Adipocyte (in vitro differentiated cells): ENCODE results near the gene CCDC171.
"Not testable (repeated sequence)": the region's sequence is repeated elsewhere in the genome, so short reads cannot be mapped to it uniquely, and the experiment has no call there.

Source experiments
- DNase-seq: peaks from one replicate; pipeline ENCODE4 v3.0.0-alpha.2; 2015; ENCODE audit warnings: low read depth
- H3K27me3 ChIP-seq: replicated peaks from 2 replicates; pipeline ENCODE4 v1.7.0; 2013; ENCODE audit warnings: mild to moderate bottlenecking, low read length, moderate library complexity; ENCODE audit not compliant: control insufficient read depth, insufficient read depth
- H3K36me3 ChIP-seq: 2 replicates; pipeline ENCODE4 v1.7.0; 2013; ENCODE audit warnings: low read length, mild to moderate bottlenecking, moderate library complexity; ENCODE audit not compliant: control insufficient read depth, insufficient read depth, severe bottlenecking
- H3K4me1 ChIP-seq: 2 replicates; pipeline ENCODE4 v1.7.0; 2013; ENCODE audit warnings: mild to moderate bottlenecking, low read length, moderate library complexity; ENCODE audit not compliant: control insufficient read depth, insufficient read depth
- H3K4me3 ChIP-seq: 2 replicates; pipeline ENCODE4 v1.7.0; 2013; ENCODE audit warnings: mild to moderate bottlenecking, low read length, moderate library complexity
- H3K9ac ChIP-seq: 2 replicates; pipeline ENCODE4 v1.7.0; 2013; ENCODE audit warnings: mild to moderate bottlenecking, low read length, moderate library complexity
- H3K9me3 ChIP-seq: 2 replicates; pipeline ENCODE4 v1.7.0; 2013; ENCODE audit warnings: mild to moderate bottlenecking, low read length, moderate library complexity; ENCODE audit not compliant: control insufficient read depth

Gene CCDC171

DNA sequence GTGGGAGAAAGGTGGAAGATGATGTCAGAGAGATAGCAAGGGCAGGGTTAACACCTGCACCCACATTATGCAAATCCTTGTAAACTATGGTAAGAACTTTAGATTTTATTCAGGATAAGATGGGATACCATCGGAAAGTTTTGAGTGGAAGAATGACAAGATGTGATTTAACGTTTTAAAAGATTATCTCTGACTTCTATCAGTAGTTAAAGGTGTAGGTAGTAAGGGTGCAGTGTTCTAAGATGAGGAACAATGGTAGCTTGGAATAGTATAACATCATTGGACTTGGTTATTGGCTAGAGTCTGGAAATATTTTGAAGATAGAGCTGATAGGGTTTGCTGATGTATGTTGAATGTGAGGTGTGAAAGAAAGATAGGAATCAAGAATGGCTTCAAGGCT lies 211.3 kb downstream of the CCDC171 start:
- Histone ChIP-seq H3K4me3 (no peak overlapping the region), H3K36me3 (no peaks in the 10 kb centered on the region), H3K9ac (no peak overlapping the region), H3K4me1 (no peaks in the 10 kb centered on the region), H3K9me3 (no peaks in the 10 kb centered on the region), H3K27me3 (no peaks in the 10 kb centered on the region)
- no peak for DNase-seq

GRCh38 chr9:15769547-15769946 lies 216.7 kb downstream of the CCDC171 start:
- H3K27me3 ChIP-seq: no peaks in the 10 kb centered on the region

DNA sequence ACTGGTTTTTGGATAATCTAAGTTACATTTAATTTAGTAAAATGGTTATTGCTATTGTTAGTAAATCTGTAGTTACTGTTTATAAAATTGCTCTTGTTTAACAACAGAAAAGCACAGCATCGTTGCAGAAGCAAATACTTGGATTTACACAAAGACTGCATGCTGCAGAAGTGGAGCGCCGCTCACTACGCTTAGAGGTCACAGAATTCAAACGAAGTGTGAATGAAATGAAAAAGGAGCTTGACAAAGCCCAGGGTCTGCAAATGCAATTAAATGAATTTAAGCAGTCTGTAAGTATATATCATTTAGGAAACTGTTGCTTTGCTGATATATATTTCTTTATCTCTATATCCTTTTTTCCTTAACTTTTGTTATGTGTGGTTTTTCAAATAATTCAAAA lies 226.0 kb downstream of the CCDC171 start:
- H3K9me3 ChIP-seq: no peaks in the 10 kb centered on the region
- DNase-seq: no peak
- H3K9ac ChIP-seq: no peak overlapping the region
- H3K36me3 ChIP-seq: no peaks in the 10 kb centered on the region
- H3K4me1 ChIP-seq: no peaks in the 10 kb centered on the region
- no peaks in the 10 kb centered on the region for H3K27me3 ChIP-seq
- H3K4me3 ChIP-seq: no peak overlapping the region

More at GRCh38 chr9:15769547-15769946, 216.7 kb downstream of the CCDC171 start:
- H3K4me1 ChIP-seq: no peaks in the 10 kb centered on the region
- H3K9me3 ChIP-seq: no peaks in the 10 kb centered on the region
- DNase-seq: no peak
- no peaks in the 10 kb centered on the region for H3K36me3 ChIP-seq
- no peak overlapping the region for H3K9ac ChIP-seq
- no peak overlapping the region for H3K4me3 ChIP-seq

GRCh38 chr9:15782106-15782505 lies 229.3 kb downstream of the CCDC171 start:
- no peak overlapping the region for H3K9ac ChIP-seq
- no peaks in the 10 kb centered on the region for H3K27me3 ChIP-seq
- H3K9me3 ChIP-seq: no peaks in the 10 kb centered on the region
- DNase-seq: no peak
- no peaks in the 10 kb centered on the region for H3K4me1 ChIP-seq
- H3K4me3 ChIP-seq: no peak overlapping the region
- H3K36me3 ChIP-seq: no peaks in the 10 kb centered on the region

GRCh38 chr9:15785584-15785983 lies 232.7 kb downstream of the CCDC171 start:
- DNase-seq: no peak
- no peak overlapping the region for H3K9ac ChIP-seq
- H3K4me1 ChIP-seq: no peaks in the 10 kb centered on the region
- no peaks in the 10 kb centered on the region for H3K27me3 ChIP-seq
- no peaks in the 10 kb centered on the region for H3K36me3 ChIP-seq
- no peaks in the 10 kb centered on the region for H3K9me3 ChIP-seq
- no peak overlapping the region for H3K4me3 ChIP-seq

GRCh38 chr9:15786616-15787015 lies 233.8 kb downstream of the CCDC171 start:
- Histone ChIP-seq H3K9ac (no peak overlapping the region), H3K4me1 (no peaks in the 10 kb centered on the region), H3K4me3 (no peak overlapping the region), H3K36me3 (no peaks in the 10 kb centered on the region), H3K9me3 (no peaks in the 10 kb centered on the region), H3K27me3 (no peaks in the 10 kb centered on the region)
- no peak for DNase-seq

DNA sequence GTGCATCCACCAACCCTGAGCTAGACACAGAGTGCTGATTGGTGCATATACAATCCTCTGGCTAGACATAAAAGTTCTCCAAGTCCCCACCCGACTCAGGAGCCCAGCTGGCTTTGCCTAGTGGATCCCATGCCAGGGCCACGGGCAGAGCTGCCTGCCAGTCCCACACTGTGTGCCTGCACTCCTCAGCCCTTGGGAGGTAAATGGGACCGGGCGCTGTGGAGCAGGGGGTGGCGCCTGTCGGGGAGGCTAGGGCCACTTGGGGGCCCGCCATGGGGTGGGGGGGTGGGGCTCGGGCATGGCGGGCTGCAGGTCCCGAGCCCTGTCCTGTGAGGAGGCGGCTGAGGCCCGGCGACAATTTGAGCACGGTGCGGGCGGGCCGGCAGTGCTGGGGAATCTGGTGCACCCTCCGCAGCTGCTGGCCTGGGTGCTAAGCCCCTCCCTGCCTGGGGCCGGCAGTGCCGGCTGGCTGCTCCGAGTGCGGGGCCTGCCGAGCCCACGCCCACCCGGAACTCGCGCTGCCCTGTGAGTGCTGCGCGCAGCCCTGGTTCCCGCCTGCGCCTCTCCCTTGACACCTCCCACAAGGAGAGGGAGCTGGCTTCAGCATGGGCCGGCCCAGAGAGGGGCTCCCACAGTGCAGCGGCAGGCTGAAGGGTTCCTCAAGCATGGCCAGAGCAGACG lies 257.5 kb downstream of the CCDC171 start:
- not testable (repeated sequence) for H3K9ac ChIP-seq, H3K4me3 ChIP-seq, H3K27me3 ChIP-seq, H3K36me3 ChIP-seq, DNase-seq, H3K4me1 ChIP-seq
- peaks cover 12% of the 10 kb centered on the region for H3K9me3 ChIP-seq

GRCh38 chr9:15813076-15813475 lies 260.2 kb downstream of the CCDC171 start:
- Histone ChIP-seq H3K9me3 (no peaks in the 10 kb centered on the region), H3K36me3 (no peaks in the 10 kb centered on the region), H3K27me3 (no peaks in the 10 kb centered on the region), H3K9ac (no peak overlapping the region), H3K4me1 (no peaks in the 10 kb centered on the region), H3K4me3 (no peak overlapping the region)
- DNase-seq: no peak

- H3K9ac ChIP-seq: no peak overlapping the region
- no peaks in the 10 kb centered on the region for H3K9me3 ChIP-seq
- H3K4me3 ChIP-seq: no peak overlapping the region
- DNase-seq: peak; percentile 36
- no peaks in the 10 kb centered on the region for H3K27me3 ChIP-seq
- no peaks in the 10 kb centered on the region for H3K4me1 ChIP-seq
- no peaks in the 10 kb centered on the region for H3K36me3 ChIP-seq
Observed at GRCh38 chr9:15824310-15824709, 271.5 kb downstream of the CCDC171 start.

- H3K36me3 ChIP-seq: no peaks in the 10 kb centered on the region
- H3K27me3 ChIP-seq: no peaks in the 10 kb centered on the region
- H3K4me3 ChIP-seq: no peak overlapping the region
- no peak for DNase-seq
- H3K9me3 ChIP-seq: no peaks in the 10 kb centered on the region
- H3K4me1 ChIP-seq: peaks cover 3% of the 10 kb centered on the region
- H3K9ac ChIP-seq: no peak overlapping the region
Observed at GRCh38 chr9:15831384-15831783, 278.5 kb downstream of the CCDC171 start.

DNA sequence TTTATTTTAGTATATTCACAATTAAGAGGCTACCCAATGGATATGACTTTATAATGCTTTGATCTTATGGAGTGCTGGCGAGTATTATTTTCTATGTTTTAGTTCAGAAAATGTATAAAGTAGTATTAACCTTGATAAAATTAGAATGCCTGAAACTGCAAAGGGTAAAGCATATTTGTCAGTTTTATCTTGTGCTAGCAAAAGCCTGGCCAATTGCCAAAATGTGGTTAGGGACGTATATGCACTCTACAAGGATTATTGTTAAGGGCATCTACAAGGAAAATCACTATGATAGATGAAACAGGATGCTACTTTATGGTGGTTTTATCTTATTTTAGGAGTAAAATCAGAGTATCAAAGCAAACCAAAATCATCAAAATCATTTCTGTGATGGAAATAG lies 281.7 kb downstream of the CCDC171 start:
- peaks cover 3% of the 10 kb centered on the region for H3K4me1 ChIP-seq
- H3K4me3 ChIP-seq: no peak overlapping the region
- H3K36me3 ChIP-seq: no peaks in the 10 kb centered on the region
- no peaks in the 10 kb centered on the region for H3K9me3 ChIP-seq
- no peak overlapping the region for H3K9ac ChIP-seq
- H3K27me3 ChIP-seq: no peaks in the 10 kb centered on the region
- DNase-seq: no peak

DNA sequence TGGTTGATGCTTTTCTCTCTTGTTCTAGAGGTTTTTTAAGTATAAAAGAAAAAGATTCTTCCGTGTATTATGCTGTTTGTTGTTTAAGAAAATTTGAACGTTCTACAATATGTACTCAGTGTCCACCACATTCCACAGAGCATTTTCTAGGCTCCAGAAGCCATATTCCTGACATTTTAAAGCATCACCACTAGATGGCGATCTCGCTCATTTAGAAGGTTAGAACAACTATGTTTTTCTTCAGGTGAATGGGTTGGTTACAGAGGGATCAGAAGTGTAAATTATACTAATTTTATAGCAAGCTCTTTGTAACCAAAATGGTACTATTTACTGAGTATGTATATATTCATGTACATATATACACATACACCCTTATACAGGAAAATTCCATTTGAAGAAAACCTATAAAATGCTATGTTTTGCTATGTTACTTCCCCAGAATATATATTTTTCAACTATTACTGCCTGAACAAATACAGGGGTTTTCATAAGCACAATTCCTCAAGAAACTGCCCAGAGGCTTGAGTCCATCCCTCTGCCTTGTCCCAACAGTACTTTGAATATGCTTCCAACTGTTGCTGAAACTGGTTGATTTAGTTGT lies 284.3 kb downstream of the CCDC171 start:
- DNase-seq: peak; percentile 87

More for the DNA sequence above, 284.3 kb downstream of the CCDC171 start:
- Histone ChIP-seq H3K4me1 (no peaks in the 10 kb centered on the region), H3K9ac (peak overlapping the region; percentile 28), H3K9me3 (no peaks in the 10 kb centered on the region), H3K4me3 (no peak overlapping the region), H3K27me3 (no peaks in the 10 kb centered on the region), H3K36me3 (no peaks in the 10 kb centered on the region)
